Measurements from ENCODE around the gene IL2RA.
"Not testable (repeated sequence)": the region's sequence is repeated elsewhere in the genome, so short reads cannot be mapped to it uniquely, and the experiment has no call there.

The IL2RA gene

GRCh38 chr10:6070660-6071059, 8.5 kb upstream of the IL2RA start:
- no peaks in the 10 kb centered on the region for H3K36me3 ChIP-seq (ENCODE audit: control insufficient read depth, insufficient read depth, low read length)
- H3K4me3 ChIP-seq (ENCODE audit: insufficient read depth, low read depth, low read length, poor library complexity, severe bottlenecking) = no peak overlapping the region

DNA sequence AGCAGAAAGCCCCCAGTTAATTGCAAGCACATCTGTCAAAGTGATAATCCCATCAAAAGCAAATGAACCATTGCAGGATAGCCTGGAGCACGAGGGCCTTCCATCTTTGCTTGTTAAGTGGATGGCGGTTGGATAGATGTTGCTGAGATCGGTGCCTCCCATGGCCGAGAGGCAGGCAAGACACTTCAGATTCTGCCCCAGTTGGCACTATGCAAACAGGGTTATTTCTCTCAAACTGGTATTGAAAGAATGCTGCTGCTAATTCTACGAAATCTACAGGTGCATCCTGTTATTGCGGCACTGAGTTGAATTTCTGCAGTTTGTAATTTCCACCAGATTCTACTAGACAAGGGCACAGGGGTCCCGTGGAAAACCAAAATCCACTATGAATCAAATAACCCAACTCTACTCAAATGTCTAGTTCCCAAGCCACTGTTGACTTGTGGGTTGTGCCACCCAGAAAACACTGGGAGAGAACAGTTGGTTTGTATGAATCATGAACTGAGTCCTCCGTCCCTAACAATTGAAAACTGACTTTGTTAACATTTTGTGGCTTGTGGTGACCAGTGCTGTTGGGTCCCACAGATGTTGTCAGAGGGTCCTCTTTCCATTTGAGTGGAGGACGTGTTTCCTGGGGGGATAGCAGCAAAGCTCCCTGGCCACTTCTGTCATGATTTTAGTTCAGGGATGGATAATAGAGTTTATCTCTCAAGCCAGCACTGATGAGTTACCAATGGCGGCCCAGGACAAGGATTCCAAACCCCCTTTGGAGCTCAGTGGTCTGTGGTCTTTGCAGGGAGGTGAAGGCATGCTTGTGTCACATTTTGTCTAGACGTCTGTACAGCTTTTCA, 7.1 kb upstream of the IL2RA start:
- Histone ChIP-seq H3K27ac (ENCODE audit: insufficient read depth, low read length, poor library complexity, severe bottlenecking) (peak overlapping the region; percentile 60), H3K4me1 (ENCODE audit: control insufficient read depth, insufficient read depth, low read length, poor library complexity, severe bottlenecking) (peaks cover 65% of the 10 kb centered on the region), H3K4me3 (ENCODE audit: insufficient read depth, low read depth, low read length, poor library complexity, severe bottlenecking) (peak overlapping the region; percentile 14), H3K9me3 (ENCODE audit: control insufficient read depth, low read length) (no peaks in the 10 kb centered on the region), H3K27me3 (replicated peaks; ENCODE audit: control insufficient read depth, insufficient read depth, low read length, poor library complexity, severe bottlenecking) (no peaks in the 10 kb centered on the region), H3K36me3 (ENCODE audit: control insufficient read depth, insufficient read depth, low read length) (no peaks in the 10 kb centered on the region)
- DNase-seq = no peak

More at GRCh38 chr10:6070660-6071059, 8.5 kb upstream of the IL2RA start:
- no peaks in the 10 kb centered on the region for H3K9me3 ChIP-seq (ENCODE audit: control insufficient read depth, low read length)
- H3K27me3 ChIP-seq (replicated peaks; ENCODE audit: control insufficient read depth, insufficient read depth, low read length, poor library complexity, severe bottlenecking) = no peaks in the 10 kb centered on the region
- H3K4me1 ChIP-seq (ENCODE audit: control insufficient read depth, insufficient read depth, low read length, poor library complexity, severe bottlenecking) = peaks cover 59% of the 10 kb centered on the region
- peak overlapping the region; percentile 2 for H3K27ac ChIP-seq (ENCODE audit: insufficient read depth, low read length, poor library complexity, severe bottlenecking)
- DNase-seq = no peak

DNA sequence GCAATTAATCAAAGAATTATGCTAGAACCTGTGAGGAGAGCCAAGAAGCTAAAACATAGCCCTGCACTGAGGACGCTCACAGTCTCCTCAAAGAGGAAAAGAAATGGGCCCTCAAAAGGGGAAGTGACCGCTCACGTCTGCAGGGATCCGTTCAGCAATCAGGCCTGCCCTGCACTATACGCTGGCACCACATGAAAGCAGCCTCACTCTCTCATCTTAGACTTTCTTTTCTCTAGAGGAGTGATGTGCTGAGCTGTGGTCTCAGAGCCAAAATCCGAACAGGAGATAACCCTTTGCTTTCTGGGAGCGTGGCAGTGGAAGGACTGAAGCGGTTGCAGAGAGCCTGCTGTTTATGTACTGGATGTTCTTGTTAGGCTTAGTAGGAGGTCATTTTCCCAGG, 6.3 kb upstream of the IL2RA start:
- Histone ChIP-seq H3K4me3 (ENCODE audit: insufficient read depth, low read depth, low read length, poor library complexity, severe bottlenecking) (peak overlapping the region; percentile 14), H3K27ac (ENCODE audit: insufficient read depth, low read length, poor library complexity, severe bottlenecking) (peak overlapping the region; percentile 60), H3K27me3 (replicated peaks; ENCODE audit: control insufficient read depth, insufficient read depth, low read length, poor library complexity, severe bottlenecking) (no peaks in the 10 kb centered on the region), H3K36me3 (ENCODE audit: control insufficient read depth, insufficient read depth, low read length) (no peaks in the 10 kb centered on the region), H3K9me3 (ENCODE audit: control insufficient read depth, low read length) (no peaks in the 10 kb centered on the region), H3K4me1 (ENCODE audit: control insufficient read depth, insufficient read depth, low read length, poor library complexity, severe bottlenecking) (peaks cover 65% of the 10 kb centered on the region)
- no peak for DNase-seq

GRCh38 chr10:6068006-6068405, 5.8 kb upstream of the IL2RA start:
- H3K4me3 ChIP-seq (ENCODE audit: insufficient read depth, low read depth, low read length, poor library complexity, severe bottlenecking) = peak overlapping the region; percentile 15
- H3K4me1 ChIP-seq (ENCODE audit: control insufficient read depth, insufficient read depth, low read length, poor library complexity, severe bottlenecking) = peaks cover 66% of the 10 kb centered on the region
- no peaks in the 10 kb centered on the region for H3K9me3 ChIP-seq (ENCODE audit: control insufficient read depth, low read length)
- no peak for DNase-seq
- no peaks in the 10 kb centered on the region for H3K27me3 ChIP-seq (replicated peaks; ENCODE audit: control insufficient read depth, insufficient read depth, low read length, poor library complexity, severe bottlenecking)
- no peaks in the 10 kb centered on the region for H3K36me3 ChIP-seq (ENCODE audit: control insufficient read depth, insufficient read depth, low read length)
- peak overlapping the region; percentile 18 for H3K27ac ChIP-seq (ENCODE audit: insufficient read depth, low read length, poor library complexity, severe bottlenecking)

GRCh38 chr10:6067457-6067856, 5.3 kb upstream of the IL2RA start:
- peaks cover 70% of the 10 kb centered on the region for H3K4me1 ChIP-seq (ENCODE audit: control insufficient read depth, insufficient read depth, low read length, poor library complexity, severe bottlenecking)
- H3K27ac ChIP-seq (ENCODE audit: insufficient read depth, low read length, poor library complexity, severe bottlenecking) = no peak overlapping the region
- H3K4me3 ChIP-seq (ENCODE audit: insufficient read depth, low read depth, low read length, poor library complexity, severe bottlenecking) = no peak overlapping the region
- no peaks in the 10 kb centered on the region for H3K27me3 ChIP-seq (replicated peaks; ENCODE audit: control insufficient read depth, insufficient read depth, low read length, poor library complexity, severe bottlenecking)
- no peaks in the 10 kb centered on the region for H3K36me3 ChIP-seq (ENCODE audit: control insufficient read depth, insufficient read depth, low read length)
- no peaks in the 10 kb centered on the region for H3K9me3 ChIP-seq (ENCODE audit: control insufficient read depth, low read length)
- no peak for DNase-seq

- Histone ChIP-seq H3K27me3 (replicated peaks; ENCODE audit: control insufficient read depth, insufficient read depth, low read length, poor library complexity, severe bottlenecking) (no peaks in the 10 kb centered on the region), H3K36me3 (ENCODE audit: control insufficient read depth, insufficient read depth, low read length) (no peaks in the 10 kb centered on the region), H3K27ac (ENCODE audit: insufficient read depth, low read length, poor library complexity, severe bottlenecking) (no peak overlapping the region), H3K9me3 (ENCODE audit: control insufficient read depth, low read length) (no peaks in the 10 kb centered on the region), H3K4me3 (ENCODE audit: insufficient read depth, low read depth, low read length, poor library complexity, severe bottlenecking) (no peak overlapping the region), H3K4me1 (ENCODE audit: control insufficient read depth, insufficient read depth, low read length, poor library complexity, severe bottlenecking) (peaks cover 57% of the 10 kb centered on the region)
- DNase-seq = no peak
Observed at GRCh38 chr10:6065835-6066234, 3.7 kb upstream of the IL2RA start.

DNA sequence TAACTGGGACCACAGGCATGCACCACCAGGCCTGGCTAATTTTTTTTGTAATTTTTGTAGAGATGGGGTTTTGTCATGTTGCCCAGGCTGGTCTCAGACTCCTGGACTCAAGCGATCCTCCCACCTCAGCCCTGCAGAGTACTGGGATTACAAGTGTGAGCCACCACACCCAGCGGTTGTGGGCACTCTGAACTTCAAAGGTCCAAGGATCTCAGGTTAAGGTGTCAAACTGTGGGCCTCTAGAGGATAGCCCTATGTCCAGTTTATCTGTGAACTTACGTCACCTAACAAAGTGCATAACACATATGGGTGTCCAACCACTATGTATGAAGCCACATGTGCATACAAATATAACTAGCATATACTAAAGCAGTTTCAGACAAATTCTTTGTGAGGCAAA, 3.2 kb upstream of the IL2RA start:
- Histone ChIP-seq H3K4me3 (ENCODE audit: insufficient read depth, low read depth, low read length, poor library complexity, severe bottlenecking) (no peak overlapping the region), H3K9me3 (ENCODE audit: control insufficient read depth, low read length) (no peaks in the 10 kb centered on the region), H3K27ac (ENCODE audit: insufficient read depth, low read length, poor library complexity, severe bottlenecking) (no peak overlapping the region), H3K4me1 (ENCODE audit: control insufficient read depth, insufficient read depth, low read length, poor library complexity, severe bottlenecking) (peaks cover 57% of the 10 kb centered on the region), H3K36me3 (ENCODE audit: control insufficient read depth, insufficient read depth, low read length) (no peaks in the 10 kb centered on the region), H3K27me3 (replicated peaks; ENCODE audit: control insufficient read depth, insufficient read depth, low read length, poor library complexity, severe bottlenecking) (no peaks in the 10 kb centered on the region)
- no peak for DNase-seq

DNA sequence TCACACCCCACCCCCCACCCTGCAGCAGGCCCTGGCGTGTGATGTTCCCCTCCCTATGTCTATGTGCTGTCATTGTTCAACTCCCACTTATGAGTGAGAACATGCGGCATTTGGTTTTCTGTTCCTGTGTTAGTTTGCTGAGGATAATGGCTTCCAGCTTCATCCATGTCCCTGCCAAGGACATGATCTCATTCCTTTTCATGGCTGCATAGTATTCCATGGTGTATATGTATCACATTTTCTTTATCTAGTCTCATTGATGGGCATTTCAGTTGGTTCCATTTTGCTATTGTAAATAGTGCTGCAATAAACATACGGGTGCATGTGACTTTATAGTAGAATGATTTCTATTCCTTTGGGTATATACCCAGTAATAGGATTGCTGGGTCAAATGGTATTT, 2.6 kb upstream of the IL2RA start:
- H3K36me3 ChIP-seq (ENCODE audit: control insufficient read depth, insufficient read depth, low read length); H3K4me3 ChIP-seq (ENCODE audit: insufficient read depth, low read depth, low read length, poor library complexity, severe bottlenecking); H3K9me3 ChIP-seq (ENCODE audit: control insufficient read depth, low read length); H3K27me3 ChIP-seq (replicated peaks; ENCODE audit: control insufficient read depth, insufficient read depth, low read length, poor library complexity, severe bottlenecking); DNase-seq; H3K27ac ChIP-seq (ENCODE audit: insufficient read depth, low read length, poor library complexity, severe bottlenecking): not testable (repeated sequence)
- peaks cover 57% of the 10 kb centered on the region for H3K4me1 ChIP-seq (ENCODE audit: control insufficient read depth, insufficient read depth, low read length, poor library complexity, severe bottlenecking)

- Histone ChIP-seq H3K27ac (ENCODE audit: insufficient read depth, low read length, poor library complexity, severe bottlenecking) (no peak overlapping the region), H3K4me3 (ENCODE audit: insufficient read depth, low read depth, low read length, poor library complexity, severe bottlenecking) (no peak overlapping the region), H3K36me3 (ENCODE audit: control insufficient read depth, insufficient read depth, low read length) (no peaks in the 10 kb centered on the region), H3K9me3 (ENCODE audit: control insufficient read depth, low read length) (no peaks in the 10 kb centered on the region), H3K4me1 (ENCODE audit: control insufficient read depth, insufficient read depth, low read length, poor library complexity, severe bottlenecking) (peaks cover 57% of the 10 kb centered on the region), H3K27me3 (replicated peaks; ENCODE audit: control insufficient read depth, insufficient read depth, low read length, poor library complexity, severe bottlenecking) (no peaks in the 10 kb centered on the region)
- DNase-seq = no peak
Observed at GRCh38 chr10:6064119-6064518, 2.0 kb upstream of the IL2RA start.

- H3K4me1 ChIP-seq (ENCODE audit: control insufficient read depth, insufficient read depth, low read length, poor library complexity, severe bottlenecking) = peaks cover 39% of the 10 kb centered on the region
- peak overlapping the region; percentile 93 for H3K27ac ChIP-seq (ENCODE audit: insufficient read depth, low read length, poor library complexity, severe bottlenecking)
- H3K4me3 ChIP-seq (ENCODE audit: insufficient read depth, low read depth, low read length, poor library complexity, severe bottlenecking) = peak overlapping the region; percentile 75
- no peaks in the 10 kb centered on the region for H3K36me3 ChIP-seq (ENCODE audit: control insufficient read depth, insufficient read depth, low read length)
- no peaks in the 10 kb centered on the region for H3K9me3 ChIP-seq (ENCODE audit: control insufficient read depth, low read length)
- no peaks in the 10 kb centered on the region for H3K27me3 ChIP-seq (replicated peaks; ENCODE audit: control insufficient read depth, insufficient read depth, low read length, poor library complexity, severe bottlenecking)
- DNase-seq = no peak
Observed at GRCh38 chr10:6061056-6061455, 1.1 kb downstream of the IL2RA start.

Measured in effector memory CD4-positive, alpha-beta T cell (primary cell).